ENCODE results near the gene HSPA1L.
"Not testable (repeated sequence)": the region's sequence is repeated elsewhere in the genome, so short reads cannot be mapped to it uniquely, and the experiment has no call there.

The HSPA1L gene

DNA sequence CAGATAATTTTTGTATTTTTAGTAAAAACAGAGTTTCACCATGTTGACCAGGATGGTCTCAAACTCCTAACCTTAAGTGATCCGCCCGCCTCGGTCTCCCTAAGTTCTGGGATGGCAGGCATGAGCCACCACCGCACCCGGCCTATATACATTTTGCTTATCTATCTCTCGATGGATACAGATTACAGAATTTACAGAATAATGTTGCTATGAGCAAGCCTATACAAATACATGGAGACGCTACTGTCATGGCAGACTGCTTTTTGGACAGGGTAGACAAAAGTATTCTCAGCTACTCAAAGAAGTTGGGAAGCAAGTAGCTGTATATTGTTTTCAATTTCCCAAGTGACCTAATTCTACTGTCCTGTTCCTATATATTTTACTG lies 1.6 kb downstream of the HSPA1L start:
- DNase-seq (ENCODE audit: low read depth in 2 of 2) = no peak

- no peak for DNase-seq (ENCODE audit: low read depth in 2 of 2)
Observed at GRCh38 chr6:31811645-31812044, 3.4 kb downstream of the HSPA1L start.

GRCh38 chr6:31808599-31808998 lies 6.5 kb downstream of the HSPA1L start:
- DNase-seq (ENCODE audit: low read depth in 2 of 2) = not testable (repeated sequence)

GRCh38 chr6:31806470-31807272 lies 8.4 kb downstream of the HSPA1L start, which contains the start of gene LSM2:
LSM2 (minus strand) TSS chr6:31806966; CDS start chr6:31806757, 209 bp downstream.
- DNase-seq (ENCODE audit: low read depth in 2 of 2) = peak; percentile 88 to 90

- no peak for DNase-seq (ENCODE audit: low read depth in 2 of 2)
Observed at GRCh38 chr6:31805939-31806469, 9.1 kb downstream of the HSPA1L start.

DNA sequence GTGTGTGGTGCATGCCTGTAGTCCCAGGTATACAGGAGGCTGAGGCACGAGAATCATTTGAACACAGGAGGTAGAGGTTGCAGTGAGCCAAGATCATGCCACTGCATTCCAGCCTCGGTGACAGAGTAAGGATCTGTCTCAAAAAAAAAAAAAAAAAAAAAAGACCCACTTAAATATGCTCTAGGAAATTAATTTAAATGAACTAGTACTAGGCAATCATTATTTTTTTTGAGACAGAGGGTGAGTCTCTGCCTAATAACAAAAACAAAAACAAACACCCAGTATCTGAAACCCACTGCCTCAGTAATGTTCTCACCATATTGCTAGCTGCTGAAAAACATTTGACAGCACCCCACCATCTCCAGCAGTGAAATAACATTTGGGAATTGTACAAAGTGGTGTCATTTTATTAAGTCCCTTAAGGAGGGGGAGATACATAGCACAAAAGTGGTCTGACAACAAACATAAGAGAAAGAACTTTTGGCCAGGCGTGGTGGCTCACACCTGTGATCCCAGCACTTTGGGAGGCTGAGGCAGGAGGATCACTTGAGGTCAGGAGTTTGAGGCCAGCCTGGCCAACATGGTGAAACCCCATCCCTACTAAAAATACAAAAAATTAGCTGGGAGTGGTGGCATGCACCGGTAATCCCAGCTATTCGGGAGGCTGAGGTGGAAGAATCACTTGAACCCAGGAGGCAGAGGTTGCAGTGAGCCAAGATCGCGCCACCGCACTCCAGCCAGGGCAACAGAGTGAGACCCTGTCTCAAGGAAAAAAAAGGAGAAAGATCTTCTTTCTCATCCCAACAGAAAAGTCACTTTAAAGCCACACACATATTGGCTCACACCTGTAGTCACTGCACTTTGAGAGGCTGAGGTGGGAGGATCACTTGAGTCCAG lies 13.8 kb downstream of the HSPA1L start:
- DNase-seq (ENCODE audit: low read depth in 2 of 2) = not testable (repeated sequence)

DNA sequence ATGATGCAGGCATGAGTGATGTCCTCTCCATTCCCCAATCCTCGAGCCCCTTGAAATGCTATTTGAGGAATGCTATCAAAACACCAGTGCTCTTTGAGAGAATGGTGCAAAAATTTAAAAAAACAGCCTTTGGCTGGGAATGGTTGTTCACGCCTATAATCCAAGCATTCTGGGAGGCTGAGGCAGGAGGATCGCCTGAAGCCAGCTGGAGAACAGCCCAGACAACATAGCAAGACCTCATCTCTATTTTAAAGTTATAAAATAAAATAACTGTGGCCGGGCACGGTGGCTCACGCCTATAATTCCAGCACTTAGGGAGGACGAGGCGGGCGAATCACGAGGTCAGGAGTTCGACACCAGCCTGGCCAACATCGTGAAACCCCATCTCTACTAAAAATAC lies 15.3 kb downstream of the HSPA1L start:
- no peak for DNase-seq (ENCODE audit: low read depth in 2 of 2)

DNA sequence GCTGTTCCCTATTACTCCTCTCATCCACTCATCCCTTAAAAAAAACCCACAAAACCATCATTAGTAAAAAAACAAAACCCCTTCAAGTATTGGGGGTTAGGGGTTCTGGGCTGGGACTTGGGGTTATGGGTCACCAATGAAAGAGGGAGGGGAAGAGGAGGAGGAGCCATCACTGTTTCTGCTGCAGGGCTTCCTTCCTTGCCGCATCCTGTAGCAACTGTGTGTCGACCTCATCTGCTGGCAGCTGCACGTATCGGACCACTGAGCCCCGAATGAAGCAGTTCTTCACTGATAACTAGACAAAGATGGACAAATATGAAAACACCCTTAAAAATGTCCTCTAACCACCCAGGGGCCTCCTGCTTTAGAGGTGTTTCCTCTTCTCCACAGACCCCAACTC lies 17.5 kb downstream of the HSPA1L start:
- no peak for DNase-seq (ENCODE audit: low read depth in 2 of 2)

GRCh38 chr6:31796993-31797385 lies 18.1 kb downstream of the HSPA1L start:
- no peak for DNase-seq (ENCODE audit: low read depth in 2 of 2)

DNA sequence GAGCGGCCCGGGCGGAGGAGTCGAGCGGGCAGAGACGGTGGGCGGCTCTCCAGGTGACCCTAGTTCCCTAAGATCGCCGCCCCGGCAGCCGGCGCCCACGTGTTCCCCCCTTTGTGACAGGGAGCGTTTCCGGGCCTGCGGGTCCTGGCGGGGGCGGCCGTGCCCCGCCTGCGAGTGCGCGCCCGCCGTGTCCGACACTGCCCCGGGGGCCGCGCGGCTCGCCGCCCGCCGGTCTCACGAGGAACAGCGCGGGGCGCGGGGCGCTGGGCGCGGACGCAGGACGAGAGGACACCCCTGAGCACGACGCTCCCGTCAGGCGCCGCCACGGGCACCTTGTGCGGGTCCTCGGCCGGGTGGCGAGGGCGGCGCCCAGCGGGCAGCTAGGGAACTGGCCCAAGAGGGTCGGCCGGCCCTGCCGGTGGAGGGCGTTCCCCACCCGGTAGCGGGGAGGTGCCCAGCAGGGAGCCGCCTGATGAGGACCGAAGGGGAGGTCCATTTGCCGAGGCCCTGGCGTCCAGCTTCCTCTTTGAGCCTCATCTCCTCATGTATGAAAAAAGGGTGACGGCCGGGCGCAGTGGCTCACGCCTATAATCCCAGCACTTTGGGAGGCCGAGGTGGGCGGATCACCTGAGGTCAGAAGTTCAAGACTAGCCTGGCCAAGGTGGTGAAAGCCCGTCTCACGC lies 19.3 kb downstream of the HSPA1L start, which contains the start of gene VARS1:
Gene VARS1, minus strand, starts transcription at position 137 of the 683 bp plus-strand sequence. CDS start 535 bp downstream, outside the sequence.
- DNase-seq (ENCODE audit: low read depth in 2 of 2) = peak; percentile 68 to 69

DNA sequence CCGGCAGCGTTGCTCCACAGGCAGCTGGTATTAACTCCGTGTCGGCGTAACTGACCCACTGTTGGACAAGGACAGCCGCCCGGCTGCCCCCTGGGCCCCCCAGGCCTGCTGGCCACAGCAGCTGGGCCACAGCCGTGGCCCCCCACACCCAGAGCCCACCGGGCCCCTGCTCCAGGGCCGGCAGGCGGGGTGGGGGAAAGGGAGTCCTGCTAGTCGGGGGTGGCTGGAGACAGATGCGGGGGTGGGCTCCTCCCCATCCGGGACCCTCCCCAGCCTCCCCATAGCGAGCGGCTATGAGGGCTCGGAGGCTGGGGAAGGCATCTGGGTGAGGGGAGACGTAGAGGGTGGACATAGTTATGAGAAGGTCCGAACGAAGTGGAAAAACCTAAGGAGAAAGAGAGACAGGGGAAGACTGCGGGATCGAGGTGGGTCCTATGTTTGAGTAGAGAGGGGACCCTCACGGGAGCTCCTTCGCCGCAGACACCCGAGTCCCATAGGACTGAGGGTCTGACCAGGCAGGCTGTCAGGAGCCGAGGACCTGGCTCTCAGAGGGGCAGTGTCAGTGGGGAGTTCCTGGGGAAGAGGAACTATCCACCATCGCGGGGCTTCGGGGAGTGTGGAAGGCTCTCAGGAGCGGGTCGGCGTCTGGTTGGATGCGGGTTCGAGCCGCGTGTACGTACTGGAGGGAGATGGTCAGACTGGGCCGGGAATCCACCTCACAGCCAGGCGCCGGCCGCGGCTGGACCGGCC lies 20.0 kb downstream of the HSPA1L start:
- no peak for DNase-seq (ENCODE audit: low read depth in 2 of 2)

- no peak for DNase-seq (ENCODE audit: low read depth in 2 of 2)
Observed at GRCh38 chr6:31794294-31794865, 20.7 kb downstream of the HSPA1L start.

DNA sequence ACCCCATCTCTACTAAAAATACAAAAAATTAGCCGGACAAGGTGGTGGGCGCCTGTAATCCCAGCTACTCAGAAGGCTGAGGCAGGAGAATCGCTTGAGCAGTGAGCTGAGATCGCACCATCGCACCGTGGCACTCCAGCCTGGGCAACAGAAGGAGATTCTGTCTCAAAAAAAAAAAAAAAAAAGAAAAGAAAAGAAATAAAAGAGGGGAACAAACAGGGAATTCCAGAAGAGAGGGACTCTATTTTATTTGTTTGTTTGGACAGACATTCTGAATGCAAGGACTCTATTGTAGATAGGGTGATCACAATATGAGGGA lies 21.2 kb downstream of the HSPA1L start:
- not testable (repeated sequence) for DNase-seq (ENCODE audit: low read depth in 2 of 2)

DNA sequence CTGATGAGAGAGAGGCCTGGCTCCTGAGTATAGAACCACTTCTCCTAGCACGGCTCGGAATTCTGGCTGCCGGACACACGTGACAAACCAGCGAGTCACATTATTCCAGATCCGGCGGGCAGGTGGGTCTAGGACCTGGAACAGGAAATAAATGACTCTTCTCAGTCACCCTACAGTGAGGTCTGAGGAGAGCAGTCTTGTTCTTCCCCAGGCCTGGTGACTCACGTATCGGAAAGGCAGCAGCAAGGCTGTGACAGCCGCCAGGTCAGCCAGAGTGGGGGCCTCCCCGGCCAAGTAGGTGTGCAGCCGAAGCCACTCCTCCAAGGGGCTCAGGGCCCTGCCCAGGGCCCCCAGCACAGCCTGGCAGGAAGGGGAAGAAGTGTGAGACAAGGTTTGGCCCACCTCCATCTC lies 22.3 kb downstream of the HSPA1L start:
- no peak for DNase-seq (ENCODE audit: low read depth in 2 of 2)

DNA sequence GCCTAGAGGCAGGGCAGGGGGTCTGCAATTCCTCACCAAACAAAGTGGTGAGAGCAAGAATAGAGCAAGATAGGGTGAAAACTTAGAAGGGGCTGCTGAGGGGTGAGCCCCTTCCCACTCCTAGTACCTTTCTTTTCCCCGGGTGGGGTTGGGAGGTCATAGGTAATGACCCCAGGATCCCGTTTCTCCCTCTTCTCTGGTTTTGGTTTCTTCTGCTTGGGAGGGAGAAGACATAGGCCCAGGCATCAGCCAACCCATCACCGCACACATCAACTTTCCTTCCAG lies 23.1 kb downstream of the HSPA1L start:
- DNase-seq (ENCODE audit: low read depth in 2 of 2) = no peak

GRCh38 chr6:31791324-31792089 lies 23.6 kb downstream of the HSPA1L start:
- DNase-seq (ENCODE audit: low read depth in 2 of 2) = no peak

DNA sequence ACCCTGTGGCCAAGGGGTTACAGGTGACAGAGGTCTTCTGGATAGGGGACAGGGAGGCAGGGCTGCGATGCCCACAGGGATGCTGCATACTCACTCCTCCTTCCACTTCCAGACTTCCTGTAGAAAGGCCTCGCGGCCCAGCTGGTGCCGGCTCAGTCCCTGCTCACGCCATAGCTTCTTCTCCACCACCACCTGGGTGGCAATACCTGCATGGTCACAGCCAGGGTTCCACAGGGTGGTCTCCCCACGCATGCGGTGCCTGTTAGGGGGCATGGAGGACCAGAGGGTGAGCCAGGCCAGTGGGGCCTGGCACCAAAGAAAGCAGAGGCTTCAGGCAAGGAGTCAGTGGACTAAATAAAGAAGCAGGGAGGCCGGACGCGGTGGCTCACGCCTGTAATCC lies 29.6 kb downstream of the HSPA1L start:
- no peak for DNase-seq (ENCODE audit: low read depth in 2 of 2)

GRCh38 chr6:31784098-31784925 lies 30.8 kb downstream of the HSPA1L start:
- DNase-seq (ENCODE audit: low read depth in 2 of 2) = no peak

DNA sequence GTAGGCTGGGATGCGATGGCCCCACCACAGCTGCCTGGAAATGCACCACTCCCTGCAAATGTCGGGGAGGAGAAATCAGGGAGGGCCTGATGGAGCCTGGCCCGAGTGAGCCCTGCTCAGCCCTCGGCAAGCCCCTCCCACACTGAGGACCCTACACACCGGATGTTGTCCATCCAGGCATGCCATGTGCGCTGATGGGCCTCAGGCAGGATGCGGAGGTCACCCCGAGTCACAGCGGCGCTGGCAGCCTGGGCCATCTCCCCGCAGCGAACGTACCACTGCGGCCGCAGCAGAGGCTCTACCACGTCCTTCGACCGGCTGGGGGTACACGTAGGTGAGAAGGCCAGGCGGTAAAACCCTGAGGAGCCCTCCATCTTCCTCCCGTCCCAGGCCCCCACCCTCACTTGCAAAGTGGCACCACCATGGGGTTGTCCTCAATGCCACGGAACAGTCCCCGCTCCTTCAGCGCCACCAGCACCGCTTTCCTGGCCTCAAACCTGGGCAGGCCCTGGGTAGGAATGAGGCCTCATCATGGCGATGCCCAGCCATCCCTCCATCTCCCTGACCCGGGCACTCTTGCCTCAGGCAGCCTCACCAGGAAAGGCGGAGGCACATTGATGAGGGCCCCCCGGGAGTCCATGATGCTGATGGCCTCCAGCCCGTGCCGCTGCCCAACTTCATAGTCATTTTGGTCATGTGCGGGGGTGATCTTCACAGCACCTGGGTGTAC lies 32.8 kb downstream of the HSPA1L start:
- no peak for DNase-seq (ENCODE audit: low read depth in 2 of 2)

All from fibroblast of skin of left biceps (primary cell).